Renal cortex interstitium (tissue), 11 donors: ENCODE data around the gene CACFD1. TPM values are rescaled to one million over a fixed set of nuclear protein-coding genes. Genes with fewer than 3 reads are reported as not detected.
"Not testable (repeated sequence)": the region's sequence is repeated elsewhere in the genome, so short reads cannot be mapped to it uniquely, and the experiment has no call there.

Experiments
- DNase-seq, 11 donors: peaks; one replicate each; pipeline ENCODE4 v3.0.0-alpha.2; 2013; ENCODE audit warnings: low read depth in 9 of 11, low spot score in 4 of 11; ENCODE audit errors: extremely low read depth in 1 of 11
- polyA plus RNA-seq, 3 donors: library from polyadenylated mRNA; unstranded; fragments of 120-200 nt; gene quantifications; one replicate each; pipeline ENCODE4 v1.2.1, GENCODE V29; 2013; ENCODE audit not compliant: insufficient read length in 3 of 3

CACFD1 gene
- polyA plus RNA-seq, 3 donors = 23.5 to 35.8 (median 32.8) TPM

GRCh38 chr9:133429641-133430161 is 30.1 kb upstream of the CACFD1 start:
- DNase-seq = peak in 2 of 11 donors; percentile 35 to 40

DNA sequence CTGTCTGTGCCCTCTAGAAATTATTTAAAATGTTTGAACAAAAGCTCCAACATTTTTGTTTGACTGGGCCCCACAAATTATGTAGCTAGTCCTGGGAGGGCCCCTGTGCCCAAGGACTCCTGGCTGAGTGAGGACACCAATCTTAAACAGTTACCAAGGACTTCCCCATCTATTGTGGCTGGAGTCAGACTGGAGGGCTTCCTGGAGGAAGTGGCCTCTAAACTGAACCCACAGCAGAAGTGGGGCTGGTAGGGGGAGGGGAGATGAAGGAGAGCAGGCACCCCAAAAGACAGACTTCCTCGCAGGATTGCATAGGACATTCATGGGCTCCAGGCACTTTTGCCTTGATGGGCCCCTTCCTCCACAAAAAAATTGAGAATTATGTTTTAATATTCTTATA is 29.5 kb upstream of the CACFD1 start:
- DNase-seq = no peak

DNA sequence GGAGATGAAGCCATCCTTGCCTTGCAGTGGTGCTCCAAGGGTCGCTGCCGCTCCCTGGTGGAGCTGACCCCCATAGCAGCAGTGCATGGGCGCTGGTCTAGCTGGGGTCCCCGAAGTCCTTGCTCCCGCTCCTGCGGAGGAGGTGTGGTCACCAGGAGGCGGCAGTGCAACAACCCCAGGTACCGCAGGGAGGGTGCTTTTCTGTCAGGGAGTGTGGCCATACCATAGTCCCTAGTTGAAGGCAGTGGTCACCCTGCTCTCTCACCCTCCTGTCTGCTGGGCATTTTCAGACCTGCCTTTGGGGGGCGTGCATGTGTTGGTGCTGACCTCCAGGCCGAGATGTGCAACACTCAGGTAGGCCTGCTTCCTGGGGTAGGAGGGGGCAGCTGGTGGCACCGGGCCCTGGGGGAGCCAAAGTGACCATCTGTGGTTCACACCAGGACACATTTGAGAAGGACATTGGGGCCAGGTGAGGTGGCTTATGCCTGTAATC is 26.4 kb upstream of the CACFD1 start:
- DNase-seq = no peak

DNA sequence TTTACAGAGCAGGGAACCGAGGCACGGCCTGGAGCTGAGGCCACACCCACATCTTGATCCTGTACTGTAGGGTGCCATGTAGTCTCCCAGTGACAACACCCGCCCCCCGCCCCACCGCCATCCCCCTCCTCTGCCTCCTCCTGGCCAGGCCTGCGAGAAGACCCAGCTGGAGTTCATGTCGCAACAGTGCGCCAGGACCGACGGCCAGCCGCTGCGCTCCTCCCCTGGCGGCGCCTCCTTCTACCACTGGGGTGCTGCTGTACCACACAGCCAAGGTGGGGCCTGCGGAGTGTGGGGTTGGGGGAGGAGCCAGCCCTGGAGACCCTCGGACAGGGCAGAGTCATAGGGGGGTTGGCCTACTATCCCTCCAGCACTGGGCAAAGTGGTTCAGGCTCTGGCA is 23.1 kb upstream of the CACFD1 start:
- no peak for DNase-seq

GRCh38 chr9:133437753-133438531 is 21.8 kb upstream of the CACFD1 start:
- DNase-seq = no peak

DNA sequence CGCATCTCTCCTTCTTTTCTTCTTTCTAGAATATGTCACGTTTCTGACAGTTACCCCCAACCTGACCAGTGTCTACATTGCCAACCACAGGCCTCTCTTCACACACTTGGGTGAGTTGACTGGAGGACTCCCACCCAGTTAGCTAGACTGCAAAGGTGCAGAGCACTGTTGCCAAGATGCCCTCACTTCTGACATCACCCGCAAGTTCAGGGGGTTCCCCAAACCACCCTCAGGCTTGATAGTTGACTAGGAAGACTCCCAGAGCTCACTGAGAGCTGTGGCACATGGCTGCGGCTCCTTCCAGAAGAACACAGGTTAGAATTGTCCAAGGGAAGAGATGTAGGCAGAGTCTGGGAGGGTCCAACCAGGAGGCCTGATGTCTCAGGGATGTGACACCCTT is 20.4 kb upstream of the CACFD1 start:
- no peak for DNase-seq

GRCh38 chr9:133440874-133441273 is 18.9 kb upstream of the CACFD1 start:
- no peak for DNase-seq

GRCh38 chr9:133441571-133441970 is 18.2 kb upstream of the CACFD1 start:
- no peak for DNase-seq

DNA sequence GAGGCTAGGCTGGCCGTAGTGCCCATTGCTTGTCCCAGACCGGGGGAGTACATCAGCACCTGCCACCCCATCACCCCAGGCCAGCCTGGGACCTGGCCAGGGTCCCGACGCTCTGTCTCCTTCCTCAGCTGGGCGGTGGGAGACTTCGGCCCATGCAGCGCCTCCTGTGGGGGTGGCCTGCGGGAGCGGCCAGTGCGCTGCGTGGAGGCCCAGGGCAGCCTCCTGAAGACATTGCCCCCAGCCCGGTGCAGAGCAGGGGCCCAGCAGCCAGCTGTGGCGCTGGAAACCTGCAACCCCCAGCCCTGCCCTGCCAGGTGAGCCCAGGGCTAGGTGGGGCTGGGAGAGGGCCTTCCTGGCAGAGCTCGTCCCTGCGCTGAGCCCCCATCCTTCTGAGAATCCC is 16.5 kb upstream of the CACFD1 start:
- no peak for DNase-seq

GRCh38 chr9:133443982-133444381 is 15.8 kb upstream of the CACFD1 start:
- no peak for DNase-seq

DNA sequence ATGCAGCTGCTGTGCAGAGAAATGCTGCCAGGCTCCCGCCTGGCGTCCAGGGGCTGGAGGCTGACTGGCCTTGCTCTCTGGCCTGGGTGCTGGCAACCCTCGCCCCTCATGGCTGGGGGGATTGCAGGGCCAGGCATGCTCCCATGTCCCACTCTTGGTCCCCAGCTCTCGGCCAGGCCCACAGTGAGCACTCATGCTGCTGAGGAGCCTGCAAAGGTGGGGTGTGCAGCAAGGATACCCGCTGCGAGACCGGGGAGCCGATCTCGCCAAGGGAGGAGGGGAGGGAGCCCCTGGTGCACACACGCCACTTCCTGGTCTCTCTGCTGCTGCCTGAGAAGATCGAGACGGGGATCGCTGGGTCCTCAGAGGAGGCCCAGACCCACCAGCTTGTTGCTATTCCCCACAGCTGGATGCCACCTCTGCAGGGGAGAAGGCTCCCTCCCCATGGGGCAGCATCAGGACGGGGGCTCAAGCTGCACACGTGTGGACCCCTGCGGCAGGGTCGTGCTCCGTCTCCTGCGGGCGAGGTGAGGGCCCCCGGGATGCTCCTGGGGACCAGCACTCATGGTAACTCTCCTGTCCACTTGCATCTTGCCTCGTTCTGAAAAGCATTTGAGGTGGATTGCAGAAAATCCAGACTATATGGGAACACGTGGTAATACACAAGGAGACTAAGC is 14.3 kb upstream of the CACFD1 start:
- DNase-seq = no peak

DNA sequence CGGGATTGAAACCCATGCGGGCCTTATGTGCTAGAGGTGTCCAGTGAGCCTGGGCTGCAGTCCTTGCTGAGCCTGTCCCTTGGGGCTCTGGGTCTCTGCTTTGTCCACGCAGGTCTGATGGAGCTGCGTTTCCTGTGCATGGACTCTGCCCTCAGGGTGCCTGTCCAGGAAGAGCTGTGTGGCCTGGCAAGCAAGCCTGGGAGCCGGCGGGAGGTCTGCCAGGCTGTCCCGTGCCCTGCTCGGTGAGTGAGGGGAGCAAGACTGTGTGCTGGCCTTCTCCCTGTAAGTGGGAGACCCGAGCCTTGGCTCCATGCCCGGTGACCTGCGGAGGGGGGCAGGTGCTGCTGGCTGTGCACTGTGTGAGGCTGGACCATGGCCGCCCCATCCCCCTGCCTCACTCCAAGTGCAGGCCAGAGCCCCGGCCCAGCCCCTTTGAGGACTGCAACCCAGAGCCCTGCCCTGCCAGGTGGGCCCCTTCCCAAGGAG is 11.2 kb upstream of the CACFD1 start:
- no peak for DNase-seq

GRCh38 chr9:133449760-133450159 is 10.0 kb upstream of the CACFD1 start:
- no peak for DNase-seq

DNA sequence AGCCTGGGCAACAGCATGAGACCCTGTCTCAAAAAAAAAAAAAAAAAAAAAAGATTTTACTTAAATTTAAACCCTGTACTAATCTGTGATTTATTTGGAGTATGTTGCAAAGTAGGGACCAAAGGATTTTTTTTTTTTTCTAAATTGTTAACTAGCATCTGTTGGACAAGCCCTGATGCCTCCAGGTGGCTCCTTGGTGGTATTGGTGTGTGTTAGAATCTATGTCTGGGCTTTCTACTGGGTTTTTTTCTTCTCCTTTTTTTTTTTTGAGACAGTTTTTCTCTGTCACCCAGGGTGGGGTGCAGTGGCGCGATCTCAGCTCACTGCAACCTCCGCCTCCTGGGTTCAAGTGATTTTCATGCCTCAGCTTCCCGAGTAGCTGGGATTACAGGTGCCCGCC is 7.9 kb upstream of the CACFD1 start:
- DNase-seq = not testable (repeated sequence)

- DNase-seq = no peak
These were observed 7.2 kb upstream of the CACFD1 start for GRCh38 chr9:133452562-133452961.

GRCh38 chr9:133453651-133454050 is 6.1 kb upstream of the CACFD1 start:
- DNase-seq = no peak

GRCh38 chr9:133454325-133454724 is 5.5 kb upstream of the CACFD1 start:
- no peak for DNase-seq

DNA sequence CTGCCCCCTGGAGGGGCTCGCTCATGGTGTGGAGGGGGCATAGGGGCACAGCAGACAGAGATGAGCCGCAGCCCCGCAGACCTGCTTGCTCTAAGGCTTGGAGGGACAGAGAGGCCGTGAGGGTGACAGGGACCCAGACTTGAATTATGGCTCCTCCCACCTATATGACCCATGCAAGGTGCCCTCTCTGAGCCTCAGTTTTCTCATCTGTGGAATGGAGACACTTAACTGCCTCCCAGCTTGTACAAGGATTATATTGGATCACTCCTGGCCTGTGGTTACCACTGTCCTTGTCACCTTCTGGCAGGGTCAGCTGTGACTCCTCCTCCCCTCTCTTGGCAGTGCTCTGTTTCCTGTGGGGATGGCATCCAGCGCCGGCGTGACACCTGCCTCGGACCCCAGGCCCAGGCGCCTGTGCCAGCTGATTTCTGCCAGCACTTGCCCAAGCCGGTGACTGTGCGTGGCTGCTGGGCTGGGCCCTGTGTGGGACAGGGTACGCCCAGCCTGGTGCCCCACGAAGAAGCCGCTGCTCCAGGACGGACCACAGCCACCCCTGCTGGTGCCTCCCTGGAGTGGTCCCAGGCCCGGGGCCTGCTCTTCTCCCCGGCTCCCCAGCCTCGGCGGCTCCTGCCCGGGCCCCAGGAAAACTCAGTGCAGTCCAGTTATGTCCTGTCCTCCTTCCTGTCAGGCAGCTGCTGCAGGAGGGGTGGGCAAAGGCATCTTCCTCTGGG is 4.7 kb upstream of the CACFD1 start:
- no peak for DNase-seq

DNA sequence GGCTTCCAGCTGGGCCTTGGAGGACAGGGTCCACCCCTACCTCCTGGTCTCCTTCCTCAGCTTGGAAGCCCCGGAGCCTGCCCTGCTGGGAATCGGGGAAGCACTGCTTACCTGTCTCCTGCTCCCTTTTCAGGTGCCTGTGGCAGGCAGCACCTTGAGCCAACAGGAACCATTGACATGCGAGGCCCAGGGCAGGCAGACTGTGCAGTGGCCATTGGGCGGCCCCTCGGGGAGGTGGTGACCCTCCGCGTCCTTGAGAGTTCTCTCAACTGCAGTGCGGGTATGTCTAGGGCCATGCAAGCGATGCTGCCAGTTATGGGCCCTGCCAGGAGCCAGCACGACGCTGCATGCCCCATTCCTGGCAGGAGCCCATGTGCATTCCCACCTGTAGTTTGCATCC is 3.8 kb upstream of the CACFD1 start:
- no peak for DNase-seq

DNA sequence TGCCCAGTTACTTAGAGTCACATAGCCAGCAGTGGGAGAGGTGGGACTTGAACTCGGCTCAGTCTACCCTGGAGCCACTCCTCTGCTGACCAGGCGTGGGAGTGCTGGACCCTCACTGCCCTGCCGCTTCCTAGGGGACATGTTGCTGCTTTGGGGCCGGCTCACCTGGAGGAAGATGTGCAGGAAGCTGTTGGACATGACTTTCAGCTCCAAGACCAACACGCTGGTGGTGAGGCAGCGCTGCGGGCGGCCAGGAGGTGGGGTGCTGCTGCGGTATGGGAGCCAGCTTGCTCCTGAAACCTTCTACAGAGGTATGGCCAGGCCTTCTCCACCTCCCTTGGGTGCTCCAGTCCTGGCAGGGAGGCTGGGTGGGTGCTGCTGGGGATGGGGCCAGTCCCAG is 3.4 kb upstream of the CACFD1 start:
- DNase-seq = no peak
